DMS 273 (cell line): ENCODE measurements around the gene ERC2.

Experiments
- DNase-seq: peaks from one replicate; lab custom pipeline; 2025; ENCODE audit not compliant: unreplicated experiment; lab: John Stamatoyannopoulos, UW

The ERC2 gene

GRCh38 chr3:55487381-55488241 lies 980.7 kb downstream of the ERC2 start:
- peak; percentile 72 for DNase-seq

GRCh38 chr3:55486857-55487380 lies 981.3 kb downstream of the ERC2 start, which contains the start of gene WNT5A:
Gene WNT5A, minus strand, starts transcription at chr3:55487306. Its CDS starts 321 bp downstream, at chr3:55486985.
- peak; percentile 72 for DNase-seq

- DNase-seq = peak; percentile 84
Measured at GRCh38 chr3:55486101-55486856, 982.0 kb downstream of the ERC2 start.

- DNase-seq = peak; percentile 86
Measured at GRCh38 chr3:55484801-55485791, 983.2 kb downstream of the ERC2 start.

- no peak for DNase-seq
Measured at GRCh38 chr3:55484191-55484689, 984.0 kb downstream of the ERC2 start.

GRCh38 chr3:55483196-55484095 lies 984.8 kb downstream of the ERC2 start:
- no peak for DNase-seq

GRCh38 chr3:55482496-55483195 lies 985.6 kb downstream of the ERC2 start:
- no peak for DNase-seq

GRCh38 chr3:55481744-55482495 lies 986.3 kb downstream of the ERC2 start:
- peak; percentile 16 for DNase-seq

- peak; percentile 63 for DNase-seq
Measured at GRCh38 chr3:55480911-55481743, 987.1 kb downstream of the ERC2 start.

GRCh38 chr3:55477306-55478303 lies 990.7 kb downstream of the ERC2 start:
- DNase-seq = no peak

GRCh38 chr3:55476515-55476914 lies 991.8 kb downstream of the ERC2 start:
- no peak for DNase-seq

- DNase-seq = no peak
Measured at GRCh38 chr3:55474213-55474632, 994.0 kb downstream of the ERC2 start.

GRCh38 chr3:55473788-55474187 lies 994.5 kb downstream of the ERC2 start:
- no peak for DNase-seq

- DNase-seq = no peak
Measured at GRCh38 chr3:55471522-55472280, 996.6 kb downstream of the ERC2 start.

- DNase-seq = no peak
Measured at GRCh38 chr3:55471084-55471483, 997.2 kb downstream of the ERC2 start.
